Peyer's patch (tissue), 4 donors: ENCODE data around the gene KCNA2.

ENCODE experiments used
- CTCF ChIP-seq, 6 experiments: fragments of 450-650 bp in 4 of 6; fragments of 200-600 bp in 2 of 6; sonication (generic) in 1 of 6; IDR thresholded peaks; one replicate each; pipeline ENCODE4 v1.5.1; 2017 to 2019; ENCODE audit warnings: antibody characterized with exemption in 6 of 6, mild to moderate bottlenecking in 3 of 6, moderate library complexity in 1 of 6
- POLR2A ChIP-seq, 2 donors: fragments of 450-650 bp; IDR thresholded peaks; one replicate each; pipeline ENCODE4 v1.5.1; 2017; ENCODE audit warnings: antibody characterized with exemption in 2 of 2, mild to moderate bottlenecking in 2 of 2, moderate library complexity in 2 of 2

- TF ChIP-seq POLR2A (IDR thresholded peaks at IDR 0.05) (no peak), CTCF (IDR thresholded peaks at IDR 0.05) (no peak)
Measured at GRCh38 chr1:110645821-110646735, 39.9 kb upstream of the KCNA2 start.
